ENCODE results near the gene SLC25A13. TPM values are rescaled to one million over a fixed set of nuclear protein-coding genes. Genes with fewer than 3 reads are reported as not detected.

Gene SLC25A13
- polyA plus RNA-seq, 6 donors from 2014 or later = 11.0 to 20.6 (median 14.3) TPM

GRCh38 chr7:96135241-96135640, 186.7 kb downstream of the SLC25A13 start:
- H3K4me3 Mint-ChIP-seq = no peak overlapping the region
- H3K4me1 Mint-ChIP-seq = no peaks in the 10 kb centered on the region
- no peaks in the 10 kb centered on the region for H3K9me3 Mint-ChIP-seq
- DNase-seq (no peak), ATAC-seq (ENCODE audit: low read depth in 2 of 2) (no peak)
- no peak overlapping the region for H3K27ac Mint-ChIP-seq
- peaks cover 23 to 55% of the 10 kb centered on the region in 2 donors for H3K36me3 Mint-ChIP-seq
- no peaks in the 10 kb centered on the region for H3K27me3 Mint-ChIP-seq

GRCh38 chr7:96131525-96131924, 190.4 kb downstream of the SLC25A13 start:
- no peaks in the 10 kb centered on the region for H3K9me3 Mint-ChIP-seq
- H3K4me3 Mint-ChIP-seq = no peak overlapping the region
- H3K4me1 Mint-ChIP-seq = no peaks in the 10 kb centered on the region
- no peak for ATAC-seq (ENCODE audit: low read depth in 2 of 2)
- peak overlapping the region in 2 of 6 donors; percentile 7 to 52 for H3K27ac Mint-ChIP-seq
- no peak for DNase-seq
- no peaks in the 10 kb centered on the region for H3K27me3 Mint-ChIP-seq
- H3K36me3 Mint-ChIP-seq = peaks cover 30 to 53% of the 10 kb centered on the region in 2 donors

- DNase-seq (no peak), ATAC-seq (ENCODE audit: low read depth in 2 of 2) (no peak)
- Mint-ChIP-seq H3K27me3 (no peaks in the 10 kb centered on the region), H3K36me3 (peaks cover 16 to 20% of the 10 kb centered on the region in 2 donors), H3K4me3 (no peak overlapping the region), H3K9me3 (no peaks in the 10 kb centered on the region), H3K4me1 (no peaks in the 10 kb centered on the region), H3K27ac (peak overlapping the region in 1 of 6 donors; percentile 54)
Measured at GRCh38 chr7:96127746-96128145, 194.2 kb downstream of the SLC25A13 start.

GRCh38 chr7:96126382-96126781, 195.5 kb downstream of the SLC25A13 start:
- no peaks in the 10 kb centered on the region for H3K27me3 Mint-ChIP-seq
- H3K4me3 Mint-ChIP-seq = no peak overlapping the region
- DNase-seq (no peak), ATAC-seq (ENCODE audit: low read depth in 2 of 2) (no peak)
- no peaks in the 10 kb centered on the region for H3K4me1 Mint-ChIP-seq
- peaks cover 17 to 23% of the 10 kb centered on the region in 2 donors for H3K36me3 Mint-ChIP-seq
- no peaks in the 10 kb centered on the region for H3K9me3 Mint-ChIP-seq
- H3K27ac Mint-ChIP-seq = no peak overlapping the region

GRCh38 chr7:96122746-96123145, 199.2 kb downstream of the SLC25A13 start:
- Mint-ChIP-seq H3K27ac (peak overlapping the region in 1 of 6 donors; percentile 2), H3K4me1 (no peaks in the 10 kb centered on the region), H3K27me3 (no peaks in the 10 kb centered on the region), H3K36me3 (peaks cover 19 to 23% of the 10 kb centered on the region in 2 donors), H3K4me3 (no peak overlapping the region), H3K9me3 (no peaks in the 10 kb centered on the region)
- no peak for ATAC-seq (ENCODE audit: low read depth in 2 of 2)
- no peak for DNase-seq

GRCh38 chr7:96121752-96122151, 200.1 kb downstream of the SLC25A13 start:
- Mint-ChIP-seq H3K4me1 (no peaks in the 10 kb centered on the region), H3K27me3 (no peaks in the 10 kb centered on the region), H3K36me3 (peaks cover 19 to 23% of the 10 kb centered on the region in 2 donors), H3K9me3 (no peaks in the 10 kb centered on the region), H3K27ac (no peak overlapping the region), H3K4me3 (no peak overlapping the region)
- ATAC-seq (ENCODE audit: low read depth in 2 of 2) (no peak), DNase-seq (no peak)

- Mint-ChIP-seq H3K9me3 (no peaks in the 10 kb centered on the region), H3K27ac (no peak overlapping the region), H3K27me3 (no peaks in the 10 kb centered on the region), H3K4me3 (no peak overlapping the region), H3K4me1 (no peaks in the 10 kb centered on the region), H3K36me3 (peaks cover 19 to 23% of the 10 kb centered on the region in 2 donors)
- no peak for ATAC-seq (ENCODE audit: low read depth in 2 of 2)
- no peak for DNase-seq
Measured at GRCh38 chr7:96120445-96121225, 201.3 kb downstream of the SLC25A13 start.

- H3K4me1 Mint-ChIP-seq = no peaks in the 10 kb centered on the region
- H3K27me3 Mint-ChIP-seq = no peaks in the 10 kb centered on the region
- H3K36me3 Mint-ChIP-seq = peaks cover 19 to 23% of the 10 kb centered on the region in 2 donors
- DNase-seq (no peak), ATAC-seq (ENCODE audit: low read depth in 2 of 2) (no peak)
- H3K27ac Mint-ChIP-seq = peak overlapping the region in 2 of 6 donors; percentile 48 to 58
- H3K9me3 Mint-ChIP-seq = peaks cover 0 to 2% (median 0%) of the 10 kb centered on the region in 7 donors
- no peak overlapping the region for H3K4me3 Mint-ChIP-seq
Measured at GRCh38 chr7:96118449-96119001, 203.4 kb downstream of the SLC25A13 start.

GRCh38 chr7:96116173-96116572, 205.7 kb downstream of the SLC25A13 start:
- no peak for ATAC-seq (ENCODE audit: low read depth in 2 of 2)
- no peak for DNase-seq
- Mint-ChIP-seq H3K4me3 (no peak overlapping the region), H3K9me3 (peaks cover 0 to 6% (median 2%) of the 10 kb centered on the region in 7 donors), H3K36me3 (peaks cover 8 to 14% of the 10 kb centered on the region in 2 donors), H3K27me3 (peaks cover 4 to 16% (median 11%) of the 10 kb centered on the region in 3 donors), H3K4me1 (no peaks in the 10 kb centered on the region), H3K27ac (peak overlapping the region in 1 of 6 donors; percentile 29)

GRCh38 chr7:96114190-96114589, 207.7 kb downstream of the SLC25A13 start:
- Mint-ChIP-seq H3K36me3 (no peaks in the 10 kb centered on the region), H3K27me3 (peaks cover 5 to 16% (median 14%) of the 10 kb centered on the region in 3 donors), H3K27ac (no peak overlapping the region), H3K9me3 (peaks cover 0 to 9% (median 2%) of the 10 kb centered on the region in 7 donors), H3K4me3 (no peak overlapping the region), H3K4me1 (no peaks in the 10 kb centered on the region)
- ATAC-seq (ENCODE audit: low read depth in 2 of 2) (no peak), DNase-seq (no peak)

- peaks cover 5 to 16% (median 14%) of the 10 kb centered on the region in 3 donors for H3K27me3 Mint-ChIP-seq
- DNase-seq = no peak
- H3K27ac Mint-ChIP-seq = no peak overlapping the region
- peaks cover 0 to 9% (median 2%) of the 10 kb centered on the region in 7 donors for H3K9me3 Mint-ChIP-seq
- H3K4me3 Mint-ChIP-seq = no peak overlapping the region
- no peak for ATAC-seq (ENCODE audit: low read depth in 2 of 2)
- no peaks in the 10 kb centered on the region for H3K36me3 Mint-ChIP-seq
- no peaks in the 10 kb centered on the region for H3K4me1 Mint-ChIP-seq
Measured at GRCh38 chr7:96111405-96111804, 210.5 kb downstream of the SLC25A13 start.

GRCh38 chr7:96104984-96105383, 216.9 kb downstream of the SLC25A13 start:
- no peaks in the 10 kb centered on the region for H3K36me3 Mint-ChIP-seq

GRCh38 chr7:96102096-96102811, 219.6 kb downstream of the SLC25A13 start:
- no peaks in the 10 kb centered on the region for H3K4me1 Mint-ChIP-seq
- ATAC-seq (ENCODE audit: low read depth in 2 of 2) = no peak
- no peaks in the 10 kb centered on the region for H3K36me3 Mint-ChIP-seq
- DNase-seq = no peak
- peaks cover 0 to 13% (median 0%) of the 10 kb centered on the region in 3 donors for H3K27me3 Mint-ChIP-seq
- no peak overlapping the region for H3K27ac Mint-ChIP-seq
- peaks cover 0 to 7% (median 4%) of the 10 kb centered on the region in 7 donors for H3K9me3 Mint-ChIP-seq
- no peak overlapping the region for H3K4me3 Mint-ChIP-seq

More at GRCh38 chr7:96104984-96105383, 216.9 kb downstream of the SLC25A13 start:
- no peak overlapping the region for H3K27ac Mint-ChIP-seq
- DNase-seq (no peak), ATAC-seq (ENCODE audit: low read depth in 2 of 2) (no peak)
- no peak overlapping the region for H3K4me3 Mint-ChIP-seq
- H3K4me1 Mint-ChIP-seq = no peaks in the 10 kb centered on the region
- H3K9me3 Mint-ChIP-seq = peaks cover 0 to 5% (median 0%) of the 10 kb centered on the region in 7 donors
- H3K27me3 Mint-ChIP-seq = peaks cover 0 to 13% (median 0%) of the 10 kb centered on the region in 3 donors
